IMR-90 (cell line): ENCODE results near the gene UBE2K. TPM values are rescaled to one million over a fixed set of nuclear protein-coding genes. Genes with fewer than 3 reads are reported as not detected.

Experiments used
- ATAC-seq: fragments of 200-7000 bp; cut with Tn5 transposase; 2 replicates; pipeline ENCODE4 v1.9.1; 2020; ENCODE audit warnings: low read depth, mild to moderate bottlenecking, moderate library complexity
- BruUV-seq: library from RNA; stranded (reverse); fragments of 400-500 nt; replicated peaks from 2 replicates; lab custom pipeline; 2021; lab: Mats Ljungman, UMichigan
- CTCF ChIA-PET: fragments of 300-600 bp; formaldehyde crosslinking; extraction: SDS; loops from one replicate; lab custom pipeline; 2021; ENCODE audit warnings: antibody characterized with exemption; lab: Yijun Ruan, JAX
- POLR2A ChIA-PET: fragments of 300-600 bp; sonication (Branson Sonifier 250); formaldehyde crosslinking; loops from one replicate; lab custom pipeline; 2022; ENCODE audit warnings: antibody characterized with exemption; ENCODE audit not compliant: unreplicated experiment; lab: Charles Lee
- DNase-seq: peaks from one replicate; pipeline ENCODE4 v3.0.0; 2013
- H2AFZ ChIP-seq: replicated peaks from 2 replicates; pipeline ENCODE3; 2013; ENCODE audit warnings: low read length, mild to moderate bottlenecking; ENCODE audit not compliant: poor library complexity
- H2AK5ac ChIP-seq: 2 replicates; pipeline ENCODE4 v1.6.1; 2013; ENCODE audit warnings: low read depth, low read length, inconsistent platforms
- H2AK9ac ChIP-seq: replicated peaks from 2 replicates; pipeline ENCODE3; 2013; ENCODE audit warnings: mild to moderate bottlenecking, low read depth, low read length, moderate library complexity; ENCODE audit not compliant: poor library complexity
- H2BK120ac ChIP-seq: 2 replicates; pipeline ENCODE4 v1.6.1; 2013; ENCODE audit warnings: low read depth, low read length, inconsistent platforms
- H2BK15ac ChIP-seq: 3 replicates; pipeline ENCODE4 v1.6.1; 2013; ENCODE audit warnings: low read depth, low read length, inconsistent platforms
- H2BK20ac ChIP-seq: 2 replicates; pipeline ENCODE4 v1.6.1; 2013; ENCODE audit warnings: low read depth, mild to moderate bottlenecking, inconsistent platforms, low read length, moderate library complexity
- H2BK5ac ChIP-seq: 2 replicates; pipeline ENCODE4 v1.6.1; 2013; ENCODE audit warnings: mild to moderate bottlenecking, low read depth, low read length, inconsistent platforms; ENCODE audit not compliant: poor library complexity, severe bottlenecking
- H3K14ac ChIP-seq: replicated peaks from 2 replicates; pipeline ENCODE4 v1.6.1; 2013; ENCODE audit warnings: low read depth, low read length, inconsistent platforms
- H3K18ac ChIP-seq: 2 replicates; pipeline ENCODE4 v1.6.1; 2013; ENCODE audit warnings: low read depth, low read length, control low read depth
- H3K23ac ChIP-seq: 2 replicates; pipeline ENCODE4 v1.6.1; 2013; ENCODE audit warnings: low read depth, low read length, inconsistent platforms
- H3K27ac ChIP-seq: 2 replicates; pipeline ENCODE4 v1.5.1; 2013; ENCODE audit warnings: mild to moderate bottlenecking, control low read depth, low read length; ENCODE audit not compliant: insufficient read depth
- H3K27me3 ChIP-seq: 2 replicates; pipeline ENCODE4 v1.6.1; 2013; ENCODE audit warnings: low read length; ENCODE audit not compliant: control insufficient read depth, insufficient read depth
- H3K36me3 ChIP-seq: 2 replicates; pipeline ENCODE4 v1.6.1; 2013; ENCODE audit warnings: low read length, mixed read lengths; ENCODE audit not compliant: control insufficient read depth, insufficient read depth
- H3K4ac ChIP-seq: 2 replicates; pipeline ENCODE4 v1.6.1; 2013; ENCODE audit warnings: low read depth, low read length, inconsistent platforms
- H3K4me1 ChIP-seq: 2 replicates; pipeline ENCODE4 v1.6.1; 2013; ENCODE audit warnings: low read length, mixed read lengths; ENCODE audit not compliant: control insufficient read depth, insufficient read depth
- H3K4me2 ChIP-seq: 2 replicates; pipeline ENCODE4 v1.6.1; 2013; ENCODE audit warnings: low read depth, mild to moderate bottlenecking, control low read depth, low read length, moderate library complexity
- H3K4me3 ChIP-seq: 2 replicates; pipeline ENCODE4 v1.5.1; 2013; ENCODE audit warnings: low read depth, mild to moderate bottlenecking, control low read depth, low read length, moderate library complexity; ENCODE audit not compliant: insufficient read depth
- H3K56ac ChIP-seq: 2 replicates; pipeline ENCODE4 v1.6.1; 2013; ENCODE audit warnings: low read length, inconsistent platforms; ENCODE audit not compliant: insufficient read depth; ENCODE audit errors: extremely low read depth
- H3K79me1 ChIP-seq, 2 experiments: 2 replicates each; pipeline ENCODE4 v1.6.1; 2013; ENCODE audit warnings: low read length in 2 of 2, inconsistent platforms in 1 of 2, low read depth in 1 of 2
- H3K9ac ChIP-seq: 2 replicates; pipeline ENCODE4 v1.6.1; 2013; ENCODE audit warnings: low read depth, low read length, control low read depth
- H3K9me1 ChIP-seq: 2 replicates; pipeline ENCODE4 v1.6.1; 2013; ENCODE audit warnings: low read length, inconsistent platforms; ENCODE audit not compliant: insufficient read depth
- H3K9me3 ChIP-seq: 2 replicates; pipeline ENCODE4 v1.6.1; 2013; ENCODE audit warnings: low read length; ENCODE audit not compliant: control insufficient read depth, insufficient read depth
- H4K20me1 ChIP-seq: 2 replicates; pipeline ENCODE4 v1.6.1; 2013; ENCODE audit warnings: low read length, inconsistent platforms; ENCODE audit not compliant: insufficient read depth
- H4K5ac ChIP-seq: 2 replicates; pipeline ENCODE4 v1.6.1; 2013; ENCODE audit warnings: mild to moderate bottlenecking, low read depth, low read length, control low read depth
- H4K8ac ChIP-seq, 2 experiments: 2 replicates each; pipeline ENCODE4 v1.6.1; 2013; ENCODE audit warnings: low read depth in 2 of 2, low read length in 2 of 2, control low read depth in 1 of 2, inconsistent platforms in 1 of 2
- H4K91ac ChIP-seq: 2 replicates; pipeline ENCODE4 v1.6.1; 2013; ENCODE audit warnings: low read depth, low read length, inconsistent platforms; ENCODE audit not compliant: insufficient read depth
- BHLHE40 ChIP-seq: fragments of 150-350 bp; IDR thresholded peaks from 2 replicates; pipeline ENCODE4 v1.6.1; 2016; ENCODE audit warnings: mild to moderate bottlenecking, low read depth, low read length
- CHD1 ChIP-seq: IDR thresholded peaks from 2 replicates; pipeline ENCODE4 v1.6.1; 2012; ENCODE audit warnings: low read depth, low read length, improper control_type of control experiment
- FOS ChIP-seq: fragments of 150-350 bp; IDR thresholded peaks from 2 replicates; pipeline ENCODE4 v1.6.1; 2016; ENCODE audit warnings: low read depth, low read length
- MAFK ChIP-seq: IDR thresholded peaks from 2 replicates; pipeline ENCODE4 v1.6.1; 2012; ENCODE audit warnings: low read depth, low read length, improper control_type of control experiment
- MAZ ChIP-seq: IDR thresholded peaks from 2 replicates; pipeline ENCODE4 v1.6.1; 2012; ENCODE audit warnings: low read depth, mild to moderate bottlenecking, low read length, improper control_type of control experiment, moderate library complexity, borderline replicate concordance
- MXI1 ChIP-seq: IDR thresholded peaks from 2 replicates; pipeline ENCODE4 v1.6.1; 2012; ENCODE audit warnings: low read depth, mild to moderate bottlenecking, low read length, moderate library complexity, borderline replicate concordance
- NFE2L2 ChIP-seq: fragments of 150-350 bp; IDR thresholded peaks from 2 replicates; pipeline ENCODE4 v1.6.1; 2016; ENCODE audit warnings: low read depth, mild to moderate bottlenecking, low read length
- POLR2A ChIP-seq: IDR thresholded peaks from 2 replicates; pipeline ENCODE4 v1.6.1; 2012; ENCODE audit warnings: mild to moderate bottlenecking, low read depth, low read length
- RAD21 ChIP-seq: IDR thresholded peaks from 2 replicates; pipeline ENCODE4 v1.6.1; 2012; ENCODE audit warnings: low read length, improper control_type of control experiment
- RCOR1 ChIP-seq: IDR thresholded peaks from 2 replicates; pipeline ENCODE4 v1.6.1; 2012; ENCODE audit warnings: mild to moderate bottlenecking, low read length, improper control_type of control experiment; ENCODE audit not compliant: insufficient replicate concordance
- RFX5 ChIP-seq: IDR thresholded peaks from 2 replicates; pipeline ENCODE4 v1.8.0; 2012; ENCODE audit warnings: low read depth, mild to moderate bottlenecking, low read length, moderate library complexity
- SMC3 ChIP-seq: fragments of 150-350 bp; IDR thresholded peaks from 2 replicates; pipeline ENCODE4 v1.6.1; 2016; ENCODE audit warnings: low read depth, mild to moderate bottlenecking, antibody characterized with exemption, low read length, moderate library complexity
- WGBS, 2 experiments: methylation state at CpG; one replicate each; pipeline versions ENCODE4 v1.1.5 to v1.1.7; 2013; ENCODE audit warnings: missing lambda C conversion rate in 2 of 2; ENCODE audit not compliant: insufficient read length in 1 of 2; ENCODE audit errors: extremely low coverage in 2 of 2; 5-methylcytosine and 5-hydroxymethylcytosine counted together
- dilution Hi-C: fragments of 300-500 bp; cut with HindIII; formaldehyde crosslinking; loops from one replicate; pipeline ENCODE4 v1.14.3; 2018; ENCODE audit warnings: low sequenced_read_pairs; ENCODE audit not compliant: unreplicated experiment
- in situ Hi-C: fragments of 300-500 bp; cut with MboI; formaldehyde crosslinking; loops from 3 replicates; pipeline ENCODE4 v1.14.3; 2019; ENCODE audit warnings: low sequenced_read_pairs, inconsistent platforms, mixed read lengths
- intact Hi-C: fragments of 100-400 bp; cut with micrococcal nuclease; formaldehyde crosslinking; loops from 2 replicates; pipeline ENCODE4 v1.10.0; 2022
- polyA plus RNA-seq, 3 experiments: library from polyadenylated mRNA; depleted of rRNA; stranded (reverse); fragments of >200 nt; gene quantifications; 2 replicates each; pipeline ENCODE4 v1.2.3, GENCODE V29; 2012; ENCODE audit warnings: low replicate concordance in 1 of 3
- total RNA-seq: library from RNA; depleted of rRNA; stranded (reverse); fragments of >200 nt; gene quantifications from 2 replicates; pipeline ENCODE4 v1.2.3, GENCODE V29; 2012

UBE2K gene
- total and polyA plus RNA-seq, 2 of the 4 experiments (the other 2 are of a cell fraction): 17.7 to 44.8 TPM

GRCh38 chr4:39715788-39716187, 17.9 kb downstream of the UBE2K start:
- CTCF ChIA-PET: no interaction called here
- H3K56ac ChIP-seq: no peak overlapping the region
- in situ Hi-C loops: no loop called here

More at GRCh38 chr4:39715788-39716187, 17.9 kb downstream of the UBE2K start:
- H4K8ac ChIP-seq: no peak overlapping the region
- TF ChIP-seq RAD21 (no peak), RCOR1 (no peak), FOS (no peak), CHD1 (no peak), SMC3 (no peak), MXI1 (no peak), RFX5 (no peak), NFE2L2 (no peak), MAFK (no peak), POLR2A (no peak), MAZ (no peak), BHLHE40 (no peak)
- no peak overlapping the region for H3K27ac ChIP-seq
- H2AFZ ChIP-seq: no peak overlapping the region
- H3K9ac ChIP-seq: no peak overlapping the region
- no peak overlapping the region for H3K18ac ChIP-seq
- H3K4me3 ChIP-seq: no peak overlapping the region
- 0 out of 2 replicates have a peak, but pooled peaks cover 5% of the 10 kb centered on the region for H3K9me1 ChIP-seq
- H2AK9ac ChIP-seq: no peak overlapping the region
- no peak for ATAC-seq
- H3K79me1 ChIP-seq: peaks cover 13 to 59% of the 10 kb centered on the region in 2 experiments
- H3K4me1 ChIP-seq: peaks cover 13% of the 10 kb centered on the region
- H2BK5ac ChIP-seq: peak overlapping the region; percentile 20
- no peak overlapping the region for H2AK5ac ChIP-seq
- no peak overlapping the region for H2BK20ac ChIP-seq
- peak overlapping the region; percentile 78; the same call in 1 of the 2 replicates for H3K23ac ChIP-seq
- H2BK15ac ChIP-seq: no peak overlapping the region
- H4K5ac ChIP-seq: no peak overlapping the region
- no peak overlapping the region; the same call in 1 of the 2 replicates for H3K14ac ChIP-seq
- no TSS peak for BruUV-seq
- no peaks in the 10 kb centered on the region for H3K27me3 ChIP-seq
- no peak overlapping the region for H3K4me2 ChIP-seq
- POLR2A ChIA-PET: no interaction called here
- H4K20me1 ChIP-seq: peaks cover 78% of the 10 kb centered on the region
- dilution Hi-C loops: no loop called here
- H3K36me3 ChIP-seq: peaks cover 3% of the 10 kb centered on the region; the same call in 1 of the 2 replicates
- no peak for DNase-seq
- no peak overlapping the region for H2BK120ac ChIP-seq
- 100% methylated on average over 1 of the region's 3 CpGs; no CpG with 5 or more reads in 1 of the 2 experiments for WGBS, 2 experiments
- H4K91ac ChIP-seq: no peak overlapping the region
- peaks cover 2% of the 10 kb centered on the region; the same call in 1 of the 2 replicates for H3K9me3 ChIP-seq
- no peak overlapping the region for H3K4ac ChIP-seq
- intact Hi-C loops: no loop called here
